K562 treated with DMSO at 1 percent for 24 hours (cell line): ENCODE results near the gene POU4F2. TPM values are rescaled to one million over a fixed set of nuclear protein-coding genes. Genes with fewer than 3 reads are reported as not detected.

ENCODE experiments used
- total RNA-seq: library from RNA; unstranded; fragments of 300-600 nt; gene quantifications from 2 replicates; pipeline ENCODE4 v1.2.3, GENCODE V29; 2022; ENCODE audit warnings: low read depth; ENCODE audit not compliant: insufficient read depth

The POU4F2 gene
- 0.08 TPM in 1 of 2 replicates, not detected in the other for total RNA-seq

GRCh38 chr4:146638786-146639505 is at the start of gene POU4F2:
POU4F2 (plus strand) TSS chr4:146638893; CDS start chr4:146639141, 248 bp downstream.

Other genes starting within 250 kb of the POU4F2 start
- gene SLC10A7, start 117.0 kb upstream of the POU4F2 start, total RNA-seq, result 3.6 and 5.7 TPM in 2 replicates